ENCODE results near the gene KRTAP12-4. TPM values are rescaled to one million over a fixed set of nuclear protein-coding genes. Genes with fewer than 3 reads are reported as not detected.

KRTAP12-4 gene
- total and polyA plus RNA-seq, 9 donors, result not detected

- no peak for TF ChIP-seq EP300 (IDR thresholded peaks at IDR 0.05)
- no peak for TF ChIP-seq CTCF (IDR thresholded peaks at IDR 0.05)
- TF ChIP-seq POLR2A (IDR thresholded peaks at IDR 0.05), result no peak
- DNase-seq, result no peak
- no peaks in the 10 kb centered on the region for H3K36me3 ChIP-seq
- H3K4me1 ChIP-seq (ENCODE audit: insufficient read depth), result no peaks in the 10 kb centered on the region
- H3K9me3 ChIP-seq, result no peaks in the 10 kb centered on the region
- intact Hi-C loops (cut with DNase I), result no loop called here
- 62 to 79% (median 69%) methylated on average over 6 of the region's 6 CpGs for WGBS, 3 donors
- no peak overlapping the region for H3K27ac ChIP-seq
- no peaks in the 10 kb centered on the region for H3K27me3 ChIP-seq
- no peak overlapping the region for H3K4me3 ChIP-seq
Measured at GRCh38 chr21:44684483-44684882, 30.0 kb upstream of the KRTAP12-4 start.

GRCh38 chr21:44684077-44684476 is 29.6 kb upstream of the KRTAP12-4 start:
- DNase-seq, result no peak
- no peaks in the 10 kb centered on the region for H3K36me3 ChIP-seq
- 68 to 81% (median 73%) methylated on average over 7 of the region's 7 CpGs for WGBS, 3 donors
- H3K4me3 ChIP-seq, result no peak overlapping the region
- H3K27ac ChIP-seq, result no peak overlapping the region
- no peaks in the 10 kb centered on the region for H3K27me3 ChIP-seq
- H3K4me1 ChIP-seq (ENCODE audit: insufficient read depth), result no peaks in the 10 kb centered on the region
- TF ChIP-seq EP300 (IDR thresholded peaks at IDR 0.05) (no peak), CTCF (IDR thresholded peaks at IDR 0.05) (no peak), POLR2A (IDR thresholded peaks at IDR 0.05) (no peak)
- intact Hi-C loops (cut with DNase I), result no loop called here
- H3K9me3 ChIP-seq, result no peaks in the 10 kb centered on the region

- WGBS, 3 donors, result 76 to 82% (median 76%) methylated on average over 15 of the region's 15 CpGs
- no peaks in the 10 kb centered on the region for H3K4me1 ChIP-seq (ENCODE audit: insufficient read depth)
- intact Hi-C loops (cut with DNase I), result no loop called here
- no peaks in the 10 kb centered on the region for H3K9me3 ChIP-seq
- H3K27me3 ChIP-seq, result no peaks in the 10 kb centered on the region
- TF ChIP-seq EP300 (IDR thresholded peaks at IDR 0.05) (no peak), POLR2A (IDR thresholded peaks at IDR 0.05) (no peak), CTCF (IDR thresholded peaks at IDR 0.05) (no peak)
- no peak for DNase-seq
- H3K27ac ChIP-seq, result no peak overlapping the region
- H3K36me3 ChIP-seq, result no peaks in the 10 kb centered on the region
- no peak overlapping the region for H3K4me3 ChIP-seq
Measured at GRCh38 chr21:44682580-44683151, 28.2 kb upstream of the KRTAP12-4 start.

GRCh38 chr21:44681861-44682579 is 27.6 kb upstream of the KRTAP12-4 start, which contains the start of gene KRTAP12-1:
Gene KRTAP12-1, minus strand, starts transcription at chr21:44682163. Its CDS starts 40 bp downstream, at chr21:44682123.
- Histone ChIP-seq H3K36me3 (no peaks in the 10 kb centered on the region), H3K27me3 (no peaks in the 10 kb centered on the region), H3K4me3 (no peak within 1 kb of the TSS), H3K4me1 (ENCODE audit: insufficient read depth) (no peaks in the 10 kb centered on the region), H3K27ac (no peak within 1 kb of the TSS), H3K9me3 (no peaks in the 10 kb centered on the region)
- 63 to 77% (median 71%) methylated on average over 23 of the region's 23 CpGs for WGBS, 3 donors
- TF ChIP-seq CTCF (IDR thresholded peaks at IDR 0.05) (no peak), POLR2A (IDR thresholded peaks at IDR 0.05) (no peak), EP300 (IDR thresholded peaks at IDR 0.05) (no peak)
- intact Hi-C loops (cut with DNase I), result no loop called here
- DNase-seq, result no peak
